Suprapubic skin (tissue), 4 donors: Measurements from ENCODE around the gene RGPD5.
"Not testable (repeated sequence)": the region's sequence is repeated elsewhere in the genome, so short reads cannot be mapped to it uniquely, and the experiment has no call there.

Source experiments
- EP300 ChIP-seq: sonication (generic); formaldehyde crosslinking; IDR thresholded peaks from one replicate; pipeline ENCODE4 v1.6.1; 2017; ENCODE audit warnings: antibody characterized with exemption
- POLR2A ChIP-seq, 2 donors: fragments of 450-650 bp; IDR thresholded peaks; one replicate each; pipeline ENCODE4 v1.6.1; 2017; ENCODE audit warnings: antibody characterized with exemption in 2 of 2, mild to moderate bottlenecking in 2 of 2, moderate library complexity in 2 of 2
- POLR2AphosphoS5 ChIP-seq, 3 donors: sonication (generic); formaldehyde crosslinking; IDR thresholded peaks; one replicate each; pipeline ENCODE4 v1.6.1; 2017; ENCODE audit warnings: antibody characterized with exemption in 3 of 3
- TF ChIP-seq, protein P1 (sequence below), 2 donors: fragments of 200-600 bp in 1 of 2; fragments of 450-650 bp in 1 of 2; sonication (generic) in 1 of 2; IDR thresholded peaks; one replicate each; pipeline ENCODE4 v1.5.1; 2016 to 2019; ENCODE audit warnings: antibody characterized with exemption in 2 of 2, mild to moderate bottlenecking in 1 of 2, moderate library complexity in 1 of 2

DNA sequence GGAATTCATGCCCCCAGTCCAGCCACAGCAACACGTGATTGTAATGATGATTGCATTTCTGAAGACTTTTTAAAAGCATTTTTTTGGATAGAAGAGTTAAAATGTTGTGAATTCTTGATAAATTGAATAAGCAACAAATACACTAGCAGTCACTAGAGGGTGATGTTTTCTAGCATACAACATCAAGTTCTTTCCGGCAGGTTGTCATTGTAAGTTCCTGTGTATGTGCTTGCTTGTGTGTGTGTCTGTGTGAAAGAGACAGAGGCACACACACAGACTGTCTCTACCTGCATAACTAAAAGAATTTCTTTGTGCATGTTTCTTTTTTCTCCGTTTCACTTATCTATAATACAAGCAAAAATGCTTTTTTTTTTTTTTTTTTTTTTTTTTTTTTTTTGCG, 95.8 kb downstream of the RGPD5 start:
- TF ChIP-seq, protein P1, sequence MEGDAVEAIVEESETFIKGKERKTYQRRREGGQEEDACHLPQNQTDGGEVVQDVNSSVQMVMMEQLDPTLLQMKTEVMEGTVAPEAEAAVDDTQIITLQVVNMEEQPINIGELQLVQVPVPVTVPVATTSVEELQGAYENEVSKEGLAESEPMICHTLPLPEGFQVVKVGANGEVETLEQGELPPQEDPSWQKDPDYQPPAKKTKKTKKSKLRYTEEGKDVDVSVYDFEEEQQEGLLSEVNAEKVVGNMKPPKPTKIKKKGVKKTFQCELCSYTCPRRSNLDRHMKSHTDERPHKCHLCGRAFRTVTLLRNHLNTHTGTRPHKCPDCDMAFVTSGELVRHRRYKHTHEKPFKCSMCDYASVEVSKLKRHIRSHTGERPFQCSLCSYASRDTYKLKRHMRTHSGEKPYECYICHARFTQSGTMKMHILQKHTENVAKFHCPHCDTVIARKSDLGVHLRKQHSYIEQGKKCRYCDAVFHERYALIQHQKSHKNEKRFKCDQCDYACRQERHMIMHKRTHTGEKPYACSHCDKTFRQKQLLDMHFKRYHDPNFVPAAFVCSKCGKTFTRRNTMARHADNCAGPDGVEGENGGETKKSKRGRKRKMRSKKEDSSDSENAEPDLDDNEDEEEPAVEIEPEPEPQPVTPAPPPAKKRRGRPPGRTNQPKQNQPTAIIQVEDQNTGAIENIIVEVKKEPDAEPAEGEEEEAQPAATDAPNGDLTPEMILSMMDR (IDR thresholded peaks at IDR 0.05): not testable (repeated sequence)
- TF ChIP-seq POLR2AphosphoS5 (IDR thresholded peaks at IDR 0.05); POLR2A (IDR thresholded peaks at IDR 0.05); EP300: not testable (repeated sequence)
